Measurements from ENCODE around the gene CCDC137.
"Not testable (repeated sequence)": the region's sequence is repeated elsewhere in the genome, so short reads cannot be mapped to it uniquely, and the experiment has no call there.

The CCDC137 gene

GRCh38 chr17:81666342-81667191 lies at the start of gene CCDC137, which contains the start of gene OXLD1:
TSS of gene CCDC137 (plus strand) at chr17:81666737. CDS start at chr17:81666767, 30 bp downstream.
TSS of gene OXLD1 (minus strand) at chr17:81666605. CDS start at chr17:81666577, 28 bp downstream.
- DNase-seq (ENCODE audit: low spot score) = peak; percentile 99

GRCh38 chr17:81616877-81617276 lies 49.7 kb upstream of the CCDC137 start:
- DNase-seq (ENCODE audit: low spot score) = no peak

- DNase-seq (ENCODE audit: low spot score) = not testable (repeated sequence)
Measured at GRCh38 chr17:81618307-81618706, 48.2 kb upstream of the CCDC137 start.

GRCh38 chr17:81621494-81622130 lies 44.9 kb upstream of the CCDC137 start:
- DNase-seq (ENCODE audit: low spot score) = no peak

- DNase-seq (ENCODE audit: low spot score) = no peak
Measured at GRCh38 chr17:81630274-81630673, 36.3 kb upstream of the CCDC137 start.

- DNase-seq (ENCODE audit: low spot score) = no peak
Measured at GRCh38 chr17:81631482-81631881, 35.1 kb upstream of the CCDC137 start.

GRCh38 chr17:81635431-81635830 lies 31.1 kb upstream of the CCDC137 start:
- DNase-seq (ENCODE audit: low spot score) = no peak

GRCh38 chr17:81635973-81636504 lies 30.5 kb upstream of the CCDC137 start:
- no peak for DNase-seq (ENCODE audit: low spot score)

GRCh38 chr17:81636505-81637288 lies 29.8 kb upstream of the CCDC137 start, which contains the start of the genes NPLOC4 and TSPAN10:
TSS of gene NPLOC4 (minus strand) at chr17:81637112. CDS start at chr17:81636930, 182 bp downstream.
TSS of gene TSPAN10 (plus strand) at chr17:81637196. CDS start at chr17:81642413, 5,217 bp downstream.
- DNase-seq (ENCODE audit: low spot score) = peak; percentile 99

GRCh38 chr17:81638683-81639082 lies 27.9 kb upstream of the CCDC137 start:
- no peak for DNase-seq (ENCODE audit: low spot score)

GRCh38 chr17:81640011-81640410 lies 26.5 kb upstream of the CCDC137 start:
- no peak for DNase-seq (ENCODE audit: low spot score)

GRCh38 chr17:81641825-81642489 lies 24.6 kb upstream of the CCDC137 start:
- peak; percentile 93 for DNase-seq (ENCODE audit: low spot score)

- DNase-seq (ENCODE audit: low spot score) = no peak
Measured at GRCh38 chr17:81644496-81644895, 22.0 kb upstream of the CCDC137 start.

- no peak for DNase-seq (ENCODE audit: low spot score)
Measured at GRCh38 chr17:81644976-81645952, 21.3 kb upstream of the CCDC137 start.

- peak; percentile 23 for DNase-seq (ENCODE audit: low spot score)
Measured at GRCh38 chr17:81646869-81647600, 19.5 kb upstream of the CCDC137 start.

GRCh38 chr17:81647640-81648012 lies 18.9 kb upstream of the CCDC137 start:
- DNase-seq (ENCODE audit: low spot score) = no peak

- DNase-seq (ENCODE audit: low spot score) = peak; percentile 32
Measured at GRCh38 chr17:81648013-81648706, 18.4 kb upstream of the CCDC137 start.

GRCh38 chr17:81648707-81649085 lies 17.8 kb upstream of the CCDC137 start:
- no peak for DNase-seq (ENCODE audit: low spot score)

GRCh38 chr17:81650951-81651350 lies 15.6 kb upstream of the CCDC137 start:
- peak; percentile 8 for DNase-seq (ENCODE audit: low spot score)

All from AG08396 (cell line).